Measurements from ENCODE around the gene MOSPD2. TPM values are rescaled to one million over a fixed set of nuclear protein-coding genes. Genes with fewer than 3 reads are reported as not detected.

The MOSPD2 gene
- total RNA-seq, 4 donors from 2014 or later, result 10.8 to 21.4 (median 17.4) TPM

DNA sequence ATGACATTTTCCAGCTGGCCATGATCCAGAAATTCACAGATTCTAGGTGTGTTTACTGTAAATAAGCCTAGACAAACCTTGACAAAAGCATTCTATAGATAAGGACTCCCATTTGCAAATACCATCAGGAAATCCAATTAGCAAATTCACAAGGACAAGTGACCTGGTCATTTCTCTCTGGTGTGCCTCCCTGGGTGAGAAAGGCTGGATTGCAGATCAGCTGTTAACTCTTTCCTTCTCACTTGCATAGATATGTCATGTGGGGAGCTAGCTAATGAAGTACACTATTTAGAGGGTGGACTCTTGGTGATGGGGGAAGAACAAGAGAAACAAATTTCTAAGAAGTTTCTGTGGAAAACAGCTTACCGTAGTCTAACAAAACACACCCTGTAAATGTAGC lies 58.9 kb downstream of the MOSPD2 start:
- Histone ChIP-seq H3K4me1 (no peaks in the 10 kb centered on the region), H3K4me3 (no peak overlapping the region), H3K36me3 (peaks cover 0 to 1% (median 0%) of the 10 kb centered on the region in 4 donors), H3K27ac (no peak overlapping the region), H3K27me3 (no peaks in the 10 kb centered on the region), H3K9me3 (no peaks in the 10 kb centered on the region)
- in situ Hi-C loops (cut with MboI; ENCODE audit: low pct_ligation_motif_present in 1 of 4, low pct_unique_long_range_greater_than_20kb in 1 of 4, low sequenced_read_pairs in 3 of 4), result no loop called here
- TF ChIP-seq POLR2A (IDR thresholded peaks at IDR 0.05) (no peak), POLR2AphosphoS5 (IDR thresholded peaks at IDR 0.05) (no peak), EP300 (IDR thresholded peaks at IDR 0.05; ENCODE audit: low read depth) (no peak)
- TF ChIP-seq, protein P1, sequence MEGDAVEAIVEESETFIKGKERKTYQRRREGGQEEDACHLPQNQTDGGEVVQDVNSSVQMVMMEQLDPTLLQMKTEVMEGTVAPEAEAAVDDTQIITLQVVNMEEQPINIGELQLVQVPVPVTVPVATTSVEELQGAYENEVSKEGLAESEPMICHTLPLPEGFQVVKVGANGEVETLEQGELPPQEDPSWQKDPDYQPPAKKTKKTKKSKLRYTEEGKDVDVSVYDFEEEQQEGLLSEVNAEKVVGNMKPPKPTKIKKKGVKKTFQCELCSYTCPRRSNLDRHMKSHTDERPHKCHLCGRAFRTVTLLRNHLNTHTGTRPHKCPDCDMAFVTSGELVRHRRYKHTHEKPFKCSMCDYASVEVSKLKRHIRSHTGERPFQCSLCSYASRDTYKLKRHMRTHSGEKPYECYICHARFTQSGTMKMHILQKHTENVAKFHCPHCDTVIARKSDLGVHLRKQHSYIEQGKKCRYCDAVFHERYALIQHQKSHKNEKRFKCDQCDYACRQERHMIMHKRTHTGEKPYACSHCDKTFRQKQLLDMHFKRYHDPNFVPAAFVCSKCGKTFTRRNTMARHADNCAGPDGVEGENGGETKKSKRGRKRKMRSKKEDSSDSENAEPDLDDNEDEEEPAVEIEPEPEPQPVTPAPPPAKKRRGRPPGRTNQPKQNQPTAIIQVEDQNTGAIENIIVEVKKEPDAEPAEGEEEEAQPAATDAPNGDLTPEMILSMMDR (IDR thresholded peaks at IDR 0.05), result no peak
- no peak for DNase-seq
- WGBS, 2 donors (ENCODE audit: low coverage in 1 of 2), result 86% methylated on average over 1 of the region's 1 CpG; no CpG with 5 or more reads in 1 of the 2 donors
- intact Hi-C loops (cut with DNase I; ENCODE audit: low total_unique reads), result no loop called here

DNA sequence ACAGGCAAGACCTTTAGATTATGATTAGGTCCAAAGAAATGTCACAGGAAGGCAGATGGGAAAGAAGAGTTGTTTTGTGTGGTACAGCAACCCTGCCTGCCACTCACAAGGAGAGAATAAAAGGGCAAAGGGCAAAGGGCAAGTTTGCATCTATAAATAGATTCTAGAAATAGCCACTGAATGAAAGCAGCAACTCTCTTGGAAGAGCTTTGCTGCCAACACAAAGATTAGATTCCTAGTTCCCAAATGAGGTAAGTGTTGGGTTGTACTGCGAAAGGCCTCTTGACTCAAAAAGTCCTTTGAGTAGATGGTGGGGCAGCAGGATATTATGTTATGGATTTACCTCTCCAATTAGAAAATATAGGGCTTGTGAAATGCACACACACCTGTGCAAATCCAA lies 61.2 kb downstream of the MOSPD2 start:
- intact Hi-C loops (cut with DNase I; ENCODE audit: low total_unique reads), result no loop called here
- Histone ChIP-seq H3K27me3 (no peaks in the 10 kb centered on the region), H3K36me3 (peaks cover 0 to 1% (median 0%) of the 10 kb centered on the region in 4 donors), H3K9me3 (no peaks in the 10 kb centered on the region), H3K27ac (no peak overlapping the region), H3K4me1 (no peaks in the 10 kb centered on the region), H3K4me3 (no peak overlapping the region)
- DNase-seq, result no peak
- WGBS, 2 donors (ENCODE audit: low coverage in 1 of 2), result 84 to 100% methylated on average over 1 of the region's 1 CpG
- in situ Hi-C loops (cut with MboI; ENCODE audit: low pct_ligation_motif_present in 1 of 4, low pct_unique_long_range_greater_than_20kb in 1 of 4, low sequenced_read_pairs in 3 of 4), result no loop called here
- TF ChIP-seq, protein P1 (IDR thresholded peaks at IDR 0.05), result no peak
- TF ChIP-seq POLR2A (IDR thresholded peaks at IDR 0.05) (no peak), POLR2AphosphoS5 (IDR thresholded peaks at IDR 0.05) (no peak), EP300 (IDR thresholded peaks at IDR 0.05; ENCODE audit: low read depth) (no peak)

DNA sequence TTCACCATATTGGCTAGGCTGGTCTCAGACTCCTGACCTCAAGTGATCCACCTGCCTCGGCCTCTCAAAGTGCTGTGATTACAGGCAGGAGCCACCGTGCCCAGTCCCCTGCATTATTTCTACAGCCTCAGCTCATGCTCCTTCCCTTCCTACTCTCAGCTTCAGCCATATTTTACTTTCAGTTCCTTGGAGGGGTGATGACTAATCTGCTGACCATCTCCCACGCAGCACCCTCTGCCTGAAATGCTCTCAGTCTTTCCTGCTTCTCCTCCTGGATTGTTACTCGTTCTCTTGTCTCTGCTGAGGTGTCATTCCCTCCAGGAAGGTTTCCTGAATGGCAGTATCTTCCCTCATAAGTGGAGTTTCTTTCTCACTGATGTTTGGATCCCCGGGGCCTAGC lies 63.3 kb downstream of the MOSPD2 start:
- in situ Hi-C loops (cut with MboI; ENCODE audit: low pct_ligation_motif_present in 1 of 4, low pct_unique_long_range_greater_than_20kb in 1 of 4, low sequenced_read_pairs in 3 of 4), result no loop called here
- intact Hi-C loops (cut with DNase I; ENCODE audit: low total_unique reads), result no loop called here
- TF ChIP-seq EP300 (IDR thresholded peaks at IDR 0.05; ENCODE audit: low read depth) (no peak), POLR2A (IDR thresholded peaks at IDR 0.05) (no peak), POLR2AphosphoS5 (IDR thresholded peaks at IDR 0.05) (no peak)
- TF ChIP-seq, protein P1 (IDR thresholded peaks at IDR 0.05), result no peak
- H3K9me3 ChIP-seq, result no peaks in the 10 kb centered on the region
- H3K4me3 ChIP-seq, result no peak overlapping the region
- no peaks in the 10 kb centered on the region for H3K27me3 ChIP-seq
- H3K36me3 ChIP-seq, result peaks cover 0 to 1% (median 0%) of the 10 kb centered on the region in 4 donors
- H3K27ac ChIP-seq, result no peak overlapping the region
- 53 to 70% methylated on average over 5 of the region's 5 CpGs for whole genome bisulfite sequencing, 2 donors (ENCODE audit: low coverage in 1 of 2)
- no peak for DNase-seq
- no peaks in the 10 kb centered on the region for H3K4me1 ChIP-seq

DNA sequence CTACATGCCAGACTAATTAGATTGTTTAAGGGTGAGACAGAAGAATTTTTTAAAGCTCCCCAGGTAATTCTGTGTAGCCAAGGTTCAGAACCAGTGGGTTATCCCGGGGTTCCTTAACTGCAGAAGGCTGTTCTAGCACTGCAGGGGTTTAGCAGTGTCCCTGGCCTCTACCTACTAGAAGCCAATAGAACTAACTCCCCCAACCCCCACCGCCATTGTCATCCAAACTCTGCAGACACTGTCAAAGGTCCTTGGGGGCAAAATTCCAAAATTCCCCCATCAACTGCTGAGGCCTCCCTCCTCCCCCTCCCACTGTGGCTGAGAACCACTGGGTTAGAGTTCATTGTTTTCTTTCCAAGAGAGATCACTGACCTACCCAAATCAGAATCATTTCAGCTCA lies 66.4 kb downstream of the MOSPD2 start:
- peaks cover 0 to 1% (median 0%) of the 10 kb centered on the region in 4 donors for H3K36me3 ChIP-seq
- no peaks in the 10 kb centered on the region for H3K27me3 ChIP-seq
- TF ChIP-seq EP300 (IDR thresholded peaks at IDR 0.05; ENCODE audit: low read depth) (no peak), POLR2A (IDR thresholded peaks at IDR 0.05) (no peak), POLR2AphosphoS5 (IDR thresholded peaks at IDR 0.05) (no peak)
- TF ChIP-seq, protein P1 (IDR thresholded peaks at IDR 0.05), result no peak
- H3K9me3 ChIP-seq, result no peaks in the 10 kb centered on the region
- no peak overlapping the region for H3K4me3 ChIP-seq
- WGBS, 2 donors (ENCODE audit: low coverage in 1 of 2), result 60 to 75% methylated on average over 1 to 2 of the region's 2 CpGs
- no peak for DNase-seq
- H3K27ac ChIP-seq, result no peak overlapping the region
- intact Hi-C loops (cut with DNase I; ENCODE audit: low total_unique reads), result no loop called here
- in situ Hi-C loops (cut with MboI; ENCODE audit: low pct_ligation_motif_present in 1 of 4, low pct_unique_long_range_greater_than_20kb in 1 of 4, low sequenced_read_pairs in 3 of 4), result no loop called here
- H3K4me1 ChIP-seq, result no peaks in the 10 kb centered on the region

All from transverse colon (tissue), 4 donors.